Activated CD8-positive, alpha-beta memory T cell treated with anti-CD3 and anti-CD28 coated beads for 36 hours (primary cell): ENCODE measurements around the gene CEMIP. TPM values are rescaled to one million over a fixed set of nuclear protein-coding genes. Genes with fewer than 3 reads are reported as not detected.

Experiments used
- CTCF ChIA-PET: fragments of 350-600 bp; sonication (Branson Sonifier 250); formaldehyde crosslinking; loops from one replicate; lab custom pipeline; 2021; ENCODE audit warnings: antibody characterized with exemption; lab: Charles Lee
- POLR2A ChIA-PET: fragments of 350-600 bp; sonication (Branson Sonifier 250); formaldehyde crosslinking; loops from one replicate; lab custom pipeline; 2021; ENCODE audit warnings: antibody characterized with exemption; lab: Charles Lee
- total RNA-seq, 2 experiments: library from RNA; stranded (reverse); gene quantifications; one replicate each; pipeline ENCODE4 v1.2.3, GENCODE V29; 2021

The CEMIP gene
- total RNA-seq, 2 experiments from 2014 or later: not detected

GRCh38 chr15:80978685-80979329 is 199.6 kb downstream of the CEMIP start:
- ChIA-PET POLR2A (no interaction called here), CTCF (no interaction called here)

GRCh38 chr15:80979538-80980200 is 200.5 kb downstream of the CEMIP start:
- ChIA-PET CTCF (interaction anchor here (1.1 kb wide), 1 partner anchor 286 kb away, joined by 3 read pairs; no protein-coding TSS in a partner anchor), POLR2A (no interaction called here)

GRCh38 chr15:80982205-80982604 is 203.0 kb downstream of the CEMIP start:
- CTCF ChIA-PET: no interaction called here
- POLR2A ChIA-PET: no interaction called here

- POLR2A ChIA-PET: no interaction called here
- CTCF ChIA-PET: no interaction called here
Measured at GRCh38 chr15:80982839-80983238, 203.7 kb downstream of the CEMIP start.

GRCh38 chr15:80984856-80985255 is 205.7 kb downstream of the CEMIP start:
- ChIA-PET CTCF (interaction anchor here (0.6 kb wide), 1 partner anchor 27 kb away, joined by 4 read pairs; no protein-coding TSS in a partner anchor), POLR2A (no interaction called here)

GRCh38 chr15:80985981-80986380 is 206.8 kb downstream of the CEMIP start:
- POLR2A ChIA-PET: no interaction called here
- CTCF ChIA-PET: interaction anchor here (1.4 kb wide), 1 partner anchor 8 kb away, joined by 3 read pairs; no protein-coding TSS in a partner anchor

GRCh38 chr15:80986487-80986886 is 207.3 kb downstream of the CEMIP start:
- ChIA-PET CTCF (interaction anchor here (1.4 kb wide), 1 partner anchor 9 kb away, joined by 3 read pairs; no protein-coding TSS in a partner anchor), POLR2A (no interaction called here)

GRCh38 chr15:80988148-80988796 is 209.1 kb downstream of the CEMIP start:
- CTCF ChIA-PET: no interaction called here
- POLR2A ChIA-PET: interaction anchor here (0.6 to 1.1 kb wide), 2 partner anchors 107 to 293 kb away, joined by 3 to 5 read pairs; no protein-coding TSS in a partner anchor

GRCh38 chr15:80989081-80989517 is 209.9 kb downstream of the CEMIP start:
- POLR2A ChIA-PET: interaction anchor here (1.1 kb wide), 1 partner anchor 293 kb away, joined by 3 read pairs; no protein-coding TSS in a partner anchor

GRCh38 chr15:80989518-80990478 is 210.6 kb downstream of the CEMIP start, which contains the start of gene MESD:
TSS of gene MESD (minus strand) at chr15:80989819. CDS start at chr15:80989791, 28 bp downstream.
- POLR2A ChIA-PET: interaction anchor here (0.6 kb wide), 3 partner anchors 10 to 268 kb away, joined by 3 to 4 read pairs (median 3); no protein-coding TSS in a partner anchor
- CTCF ChIA-PET: interaction anchor here (0.7 to 1.9 kb wide), 4 partner anchors 9 to 276 kb away, joined by 3 to 9 read pairs (median 6); partner anchors contain the start of gene TLNRD1

More at GRCh38 chr15:80989081-80989517, 209.9 kb downstream of the CEMIP start:
- CTCF ChIA-PET: no interaction called here

GRCh38 chr15:80990955-80991354 is 211.8 kb downstream of the CEMIP start:
- ChIA-PET POLR2A (interaction anchor here (0.6 to 1.4 kb wide), 2 partner anchors 10 to 13 kb away, joined by 4 to 7 read pairs; partner anchors contain the start of gene TLNRD1), CTCF (interaction anchor here (0.6 to 1.9 kb wide), 5 partner anchors 8 to 275 kb away, joined by 3 to 9 read pairs (median 4); partner anchors contain the start of gene TLNRD1)

GRCh38 chr15:80991421-80991820 is 212.3 kb downstream of the CEMIP start:
- ChIA-PET POLR2A (interaction anchor here (1.4 kb wide), 1 partner anchor 10 kb away, joined by 7 read pairs; the partner anchor contains the start of gene TLNRD1), CTCF (interaction anchor here (0.6 to 1.9 kb wide), 4 partner anchors 9 to 274 kb away, joined by 3 to 9 read pairs (median 6); partner anchors contain the start of gene TLNRD1)

GRCh38 chr15:80992006-80992405 is 212.8 kb downstream of the CEMIP start:
- ChIA-PET POLR2A (interaction anchor here (1.4 kb wide), 1 partner anchor 9 kb away, joined by 7 read pairs; the partner anchor contains the start of gene TLNRD1), CTCF (no interaction called here)

- ChIA-PET CTCF (interaction anchor here (0.7 kb wide), 1 partner anchor 274 kb away, joined by 3 read pairs; no protein-coding TSS in a partner anchor), POLR2A (no interaction called here)
Measured at GRCh38 chr15:80992441-80992840, 213.3 kb downstream of the CEMIP start.

GRCh38 chr15:80996247-80996646 is 217.1 kb downstream of the CEMIP start:
- ChIA-PET POLR2A (no interaction called here), CTCF (no interaction called here)

GRCh38 chr15:80997692-80998091 is 218.5 kb downstream of the CEMIP start:
- POLR2A ChIA-PET: no interaction called here
- CTCF ChIA-PET: interaction anchor here (1.2 to 1.7 kb wide), 2 partner anchors 13 to 268 kb away, joined by 4 to 6 read pairs; no protein-coding TSS in a partner anchor

- CTCF ChIA-PET: interaction anchor here (1.2 to 1.7 kb wide), 2 partner anchors 12 to 268 kb away, joined by 4 to 6 read pairs; no protein-coding TSS in a partner anchor
- POLR2A ChIA-PET: no interaction called here
Measured at GRCh38 chr15:80998251-80998650, 219.1 kb downstream of the CEMIP start.
